H9 (cell line): ENCODE results near the gene CTIF. TPM values are rescaled to one million over a fixed set of nuclear protein-coding genes. Genes with fewer than 3 reads are reported as not detected.

Source experiments
- DNase-seq: peaks from one replicate; pipeline ENCODE4 v3.0.0-alpha.2; 2017
- H2AFZ ChIP-seq: one replicate; pipeline ENCODE4 v1.6.1; 2013; ENCODE audit warnings: mild to moderate bottlenecking, low read length, control low read depth, moderate library complexity
- H2AK5ac ChIP-seq: 2 replicates; pipeline ENCODE4 v1.6.1; 2013; ENCODE audit warnings: low read length, control low read depth, mixed read lengths; ENCODE audit not compliant: insufficient read length
- H2BK120ac ChIP-seq: one replicate; pipeline ENCODE4 v1.6.1; 2013; ENCODE audit warnings: low read depth, mild to moderate bottlenecking, low read length, control low read depth, inconsistent platforms; ENCODE audit not compliant: poor library complexity, severe bottlenecking
- H2BK12ac ChIP-seq: 2 replicates; pipeline ENCODE4 v1.6.1; 2013; ENCODE audit warnings: low read length, control low read depth, mixed read lengths, low read depth; ENCODE audit not compliant: insufficient read length
- H2BK15ac ChIP-seq: 2 replicates; pipeline ENCODE4 v1.6.1; 2013; ENCODE audit warnings: low read depth, low read length, control low read depth
- H2BK20ac ChIP-seq: one replicate; pipeline ENCODE4 v1.6.1; 2013; ENCODE audit warnings: low read depth, mild to moderate bottlenecking, low read length, control low read depth, inconsistent platforms; ENCODE audit not compliant: poor library complexity, severe bottlenecking
- H2BK5ac ChIP-seq: 2 replicates; pipeline ENCODE4 v1.6.1; 2013; ENCODE audit warnings: low read length, control low read depth, mixed read lengths; ENCODE audit not compliant: insufficient read length
- H3K14ac ChIP-seq: 2 replicates; pipeline ENCODE4 v1.6.1; 2013; ENCODE audit warnings: low read length, control low read depth; ENCODE audit not compliant: insufficient read depth
- H3K18ac ChIP-seq: 2 replicates; pipeline ENCODE4 v1.6.1; 2013; ENCODE audit warnings: low read depth, mild to moderate bottlenecking, mixed read lengths, low read length, control low read depth; ENCODE audit not compliant: insufficient read length
- H3K23ac ChIP-seq: 2 replicates; pipeline ENCODE4 v1.6.1; 2013; ENCODE audit warnings: low read length, control low read depth, mixed read lengths, low read depth; ENCODE audit not compliant: insufficient read length
- H3K23me2 ChIP-seq: 2 replicates; pipeline ENCODE4 v1.6.1; 2013; ENCODE audit warnings: low read depth, mild to moderate bottlenecking, mixed read lengths, low read length, control low read depth; ENCODE audit not compliant: insufficient read length, poor library complexity, severe bottlenecking
- H3K27ac ChIP-seq: 2 replicates; pipeline ENCODE4 v1.5.1; 2013; ENCODE audit warnings: low read length, control low read depth, mixed read lengths, low read depth; ENCODE audit not compliant: insufficient read length
- H3K27me3 ChIP-seq: 2 replicates; pipeline ENCODE4 v1.6.1; 2013; ENCODE audit warnings: low read length, control low read depth, inconsistent platforms; ENCODE audit not compliant: insufficient read depth
- H3K4ac ChIP-seq: 2 replicates; pipeline ENCODE4 v1.6.1; 2013; ENCODE audit warnings: low read depth, mild to moderate bottlenecking, control low read depth, inconsistent platforms, low read length, moderate library complexity
- H3K4me1 ChIP-seq: 2 replicates; pipeline ENCODE4 v1.6.1; 2013; ENCODE audit warnings: low read length, control low read depth, inconsistent platforms; ENCODE audit not compliant: insufficient read depth
- H3K4me2 ChIP-seq: 2 replicates; pipeline ENCODE4 v1.6.1; 2013; ENCODE audit warnings: low read length, control low read depth, mixed read lengths; ENCODE audit not compliant: insufficient read length, insufficient read depth
- H3K56ac ChIP-seq: 2 replicates; pipeline ENCODE4 v1.6.1; 2013; ENCODE audit warnings: low read depth, mild to moderate bottlenecking, mixed read lengths, low read length, control low read depth; ENCODE audit not compliant: insufficient read length
- H3K79me1 ChIP-seq: 2 replicates; pipeline ENCODE4 v1.6.1; 2013; ENCODE audit warnings: low read depth, mild to moderate bottlenecking, moderate library complexity, low read length, control low read depth, inconsistent platforms; ENCODE audit not compliant: insufficient read depth, poor library complexity, severe bottlenecking
- H3K79me2 ChIP-seq: 2 replicates; pipeline ENCODE4 v1.6.1; 2013; ENCODE audit warnings: low read length, control low read depth, inconsistent platforms; ENCODE audit not compliant: insufficient read depth
- H3K9ac ChIP-seq: 2 replicates; pipeline ENCODE4 v1.6.1; 2013; ENCODE audit warnings: low read length, control low read depth, mixed read lengths; ENCODE audit not compliant: insufficient read length; ENCODE audit errors: extremely low read depth
- H3K9me3 ChIP-seq: one replicate; pipeline ENCODE4 v1.6.1; 2013; ENCODE audit warnings: low read depth, low read length, inconsistent platforms; ENCODE audit not compliant: control insufficient read depth
- H3T11ph ChIP-seq: one replicate; pipeline ENCODE4 v1.6.1; 2013; ENCODE audit warnings: mild to moderate bottlenecking, low read length, control low read depth, inconsistent platforms
- H4K20me1 ChIP-seq: one replicate; pipeline ENCODE4 v1.6.1; 2013; ENCODE audit not compliant: control insufficient read depth, insufficient read length, insufficient read depth
- H4K5ac ChIP-seq: 2 replicates; pipeline ENCODE4 v1.6.1; 2013; ENCODE audit warnings: low read depth, mild to moderate bottlenecking, mixed read lengths, low read length, control low read depth; ENCODE audit not compliant: insufficient read length
- H4K8ac ChIP-seq: replicated peaks from 2 replicates; pipeline ENCODE4 v1.6.1; 2013; ENCODE audit warnings: low read length, control low read depth, mixed read lengths, low read depth; ENCODE audit not compliant: insufficient read length
- H4K91ac ChIP-seq: 2 replicates; pipeline ENCODE4 v1.6.1; 2013; ENCODE audit warnings: low read depth, mild to moderate bottlenecking, moderate library complexity, mixed read lengths, low read length, control low read depth; ENCODE audit not compliant: insufficient read length
- H3K27ac Mint-ChIP-seq, 3 experiments: 2 replicates in 2 of 3; 3 replicates in 1 of 3; pipeline ENCODE4 v1.8.0; 2020 to 2021; ENCODE audit warnings: mixed read lengths in 3 of 3, mild to moderate bottlenecking in 1 of 3, moderate library complexity in 1 of 3
- H3K27me3 Mint-ChIP-seq: 2 replicates; pipeline ENCODE4 v1.8.0; 2021; ENCODE audit warnings: low read depth, mild to moderate bottlenecking, moderate library complexity, mixed read lengths
- H3K36me3 Mint-ChIP-seq, 3 experiments: 2 replicates in 2 of 3; 3 replicates in 1 of 3; pipeline ENCODE4 v1.8.0; 2020 to 2021; ENCODE audit warnings: low read depth in 3 of 3, mixed read lengths in 3 of 3; ENCODE audit not compliant: insufficient read depth in 1 of 3
- H3K4me1 Mint-ChIP-seq, 2 experiments: 2 replicates each; pipeline ENCODE4 v1.8.0; 2020; ENCODE audit warnings: mixed read lengths in 2 of 2
- H3K4me3 Mint-ChIP-seq, 2 experiments: 2 replicates in 1 of 2; 3 replicates in 1 of 2; pipeline ENCODE4 v1.8.0; 2020 to 2021; ENCODE audit warnings: mild to moderate bottlenecking in 2 of 2, mixed read lengths in 2 of 2, moderate library complexity in 1 of 2
- H3K9me3 Mint-ChIP-seq, 2 experiments: 2 replicates in 1 of 2; 3 replicates in 1 of 2; pipeline ENCODE4 v1.8.0; 2020; ENCODE audit warnings: mild to moderate bottlenecking in 2 of 2, mixed read lengths in 2 of 2, moderate library complexity in 1 of 2
- WGBS: extraction: QIAGEN DNeasy Blood & Tissue Kit; methylation state at CpG from one replicate; pipeline ENCODE4 v1.1.7; 2013; ENCODE audit warnings: missing lambda C conversion rate, low lambda C conversion rate, mixed read lengths; ENCODE audit not compliant: insufficient read length; ENCODE audit errors: extremely low coverage; 5-methylcytosine and 5-hydroxymethylcytosine counted together
- total RNA-seq: library from RNA; stranded (reverse); gene quantifications from 2 replicates; pipeline ENCODE4 v1.2.1, GENCODE V29; 2021
- TF ChIP-seq, protein P1 (sequence below): fragments of 200-600 bp; sonication (generic); conservative IDR thresholded peaks from 3 replicates; pipeline ENCODE4 v1.8.0; 2021; ENCODE audit warnings: antibody characterized with exemption, mild to moderate bottlenecking

The CTIF gene
- total RNA-seq, 1 experiment from 2014 or later, result 15.8 TPM

DNA sequence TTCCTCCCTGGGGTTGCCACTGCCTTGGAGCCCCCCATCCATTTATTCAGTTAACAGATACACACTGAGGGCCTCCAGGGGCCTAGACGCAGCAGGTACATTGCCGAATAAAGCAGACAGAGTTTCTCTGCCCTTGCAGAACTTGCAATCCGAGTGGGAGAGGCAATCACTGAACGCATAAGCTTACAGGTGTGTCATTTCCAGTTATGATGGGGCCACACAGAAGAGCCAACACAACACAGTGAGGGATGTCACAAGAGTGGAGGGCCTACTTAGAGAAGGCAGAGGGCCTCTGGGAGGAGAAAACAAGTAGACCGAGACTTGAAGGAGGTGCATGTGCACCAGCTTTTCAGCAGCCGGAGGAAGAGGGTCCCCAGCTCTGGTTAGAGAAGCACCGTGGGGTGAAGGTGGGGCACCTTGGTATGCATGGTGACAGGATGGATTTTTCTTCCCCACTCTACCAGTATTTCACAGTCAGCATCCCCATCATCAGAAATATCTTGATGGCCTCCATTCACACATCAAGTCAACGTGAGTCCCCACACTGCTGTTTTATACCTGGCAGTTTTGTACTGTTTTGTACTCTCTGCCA is 261.0 kb downstream of the CTIF start:
- no peak overlapping the region for H2BK5ac ChIP-seq
- Mint-ChIP-seq H3K27ac (no peak overlapping the region), H3K4me3 (no peak overlapping the region), H3K36me3 (peaks cover 0 to 4% (median 2%) of the 10 kb centered on the region in 3 experiments; a peak in 4 of 7 replicates), H3K27me3 (no peaks in the 10 kb centered on the region), H3K4me1 (peaks cover 0 to 5% of the 10 kb centered on the region in 2 experiments; a peak in 1 of 4 replicates), H3K9me3 (no peaks in the 10 kb centered on the region)
- no peaks in the 10 kb centered on the region for H3K9me3 ChIP-seq
- no peak overlapping the region for H2BK20ac ChIP-seq
- H3K27ac ChIP-seq, result no peak overlapping the region
- H3K79me2 ChIP-seq, result no peaks in the 10 kb centered on the region
- TF ChIP-seq, protein P1, sequence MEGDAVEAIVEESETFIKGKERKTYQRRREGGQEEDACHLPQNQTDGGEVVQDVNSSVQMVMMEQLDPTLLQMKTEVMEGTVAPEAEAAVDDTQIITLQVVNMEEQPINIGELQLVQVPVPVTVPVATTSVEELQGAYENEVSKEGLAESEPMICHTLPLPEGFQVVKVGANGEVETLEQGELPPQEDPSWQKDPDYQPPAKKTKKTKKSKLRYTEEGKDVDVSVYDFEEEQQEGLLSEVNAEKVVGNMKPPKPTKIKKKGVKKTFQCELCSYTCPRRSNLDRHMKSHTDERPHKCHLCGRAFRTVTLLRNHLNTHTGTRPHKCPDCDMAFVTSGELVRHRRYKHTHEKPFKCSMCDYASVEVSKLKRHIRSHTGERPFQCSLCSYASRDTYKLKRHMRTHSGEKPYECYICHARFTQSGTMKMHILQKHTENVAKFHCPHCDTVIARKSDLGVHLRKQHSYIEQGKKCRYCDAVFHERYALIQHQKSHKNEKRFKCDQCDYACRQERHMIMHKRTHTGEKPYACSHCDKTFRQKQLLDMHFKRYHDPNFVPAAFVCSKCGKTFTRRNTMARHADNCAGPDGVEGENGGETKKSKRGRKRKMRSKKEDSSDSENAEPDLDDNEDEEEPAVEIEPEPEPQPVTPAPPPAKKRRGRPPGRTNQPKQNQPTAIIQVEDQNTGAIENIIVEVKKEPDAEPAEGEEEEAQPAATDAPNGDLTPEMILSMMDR, result no peak
- H3K4ac ChIP-seq, result no peak overlapping the region
- H3K4me2 ChIP-seq, result no peak overlapping the region
- no peaks in the 10 kb centered on the region for H3K23me2 ChIP-seq
- H4K20me1 ChIP-seq, result no peaks in the 10 kb centered on the region
- H3K18ac ChIP-seq, result no peak overlapping the region
- no peak overlapping the region for H4K5ac ChIP-seq
- H2AFZ ChIP-seq, result no peak overlapping the region
- H3K4me1 ChIP-seq, result no peaks in the 10 kb centered on the region
- peak; percentile 11 for DNase-seq
- no CpG with 5 or more reads among the region's 8 CpGs for WGBS
- no peak overlapping the region for H3K9ac ChIP-seq
- H2AK5ac ChIP-seq, result no peak overlapping the region
- H2BK120ac ChIP-seq, result no peak overlapping the region
- H4K91ac ChIP-seq, result no peak overlapping the region
- no peak overlapping the region for H3T11ph ChIP-seq
- no peak overlapping the region for H2BK12ac ChIP-seq
- no peaks in the 10 kb centered on the region for H3K27me3 ChIP-seq
- no peak overlapping the region for H3K23ac ChIP-seq
- no peak overlapping the region for H3K14ac ChIP-seq
- no peaks in the 10 kb centered on the region for H3K79me1 ChIP-seq
- no peak overlapping the region for H3K56ac ChIP-seq
- H2BK15ac ChIP-seq, result no peak overlapping the region
- no peak overlapping the region for H4K8ac ChIP-seq
